Adipocyte (in vitro differentiated cells): ENCODE measurements around the gene ETNK1.
A peak's percentile ranks its signal among the peaks of the same experiment; 100 is the strongest.
"Not testable (repeated sequence)": the region's sequence is repeated elsewhere in the genome, so short reads cannot be mapped to it uniquely, and the experiment has no call there.

Experiments
- DNase-seq: peaks from one replicate; pipeline ENCODE4 v3.0.0-alpha.2; 2015; ENCODE audit warnings: low read depth
- H3K27me3 ChIP-seq: replicated peaks from 2 replicates; pipeline ENCODE4 v1.7.0; 2013; ENCODE audit warnings: mild to moderate bottlenecking, low read length, moderate library complexity; ENCODE audit not compliant: control insufficient read depth, insufficient read depth
- H3K36me3 ChIP-seq: 2 replicates; pipeline ENCODE4 v1.7.0; 2013; ENCODE audit warnings: low read length, mild to moderate bottlenecking, moderate library complexity; ENCODE audit not compliant: control insufficient read depth, insufficient read depth, severe bottlenecking
- H3K4me1 ChIP-seq: 2 replicates; pipeline ENCODE4 v1.7.0; 2013; ENCODE audit warnings: mild to moderate bottlenecking, low read length, moderate library complexity; ENCODE audit not compliant: control insufficient read depth, insufficient read depth
- H3K4me3 ChIP-seq: 2 replicates; pipeline ENCODE4 v1.7.0; 2013; ENCODE audit warnings: mild to moderate bottlenecking, low read length, moderate library complexity
- H3K9ac ChIP-seq: 2 replicates; pipeline ENCODE4 v1.7.0; 2013; ENCODE audit warnings: mild to moderate bottlenecking, low read length, moderate library complexity
- H3K9me3 ChIP-seq: 2 replicates; pipeline ENCODE4 v1.7.0; 2013; ENCODE audit warnings: mild to moderate bottlenecking, low read length, moderate library complexity; ENCODE audit not compliant: control insufficient read depth

ETNK1 gene

GRCh38 chr12:22609501-22609900 lies 15.5 kb upstream of the ETNK1 start:
- Histone ChIP-seq H3K4me1 (no peaks in the 10 kb centered on the region), H3K9me3 (peaks cover 7% of the 10 kb centered on the region), H3K9ac (no peak overlapping the region), H3K27me3 (no peaks in the 10 kb centered on the region), H3K36me3 (no peaks in the 10 kb centered on the region), H3K4me3 (no peak overlapping the region)
- no peak for DNase-seq

- Histone ChIP-seq H3K9me3 (peaks cover 7% of the 10 kb centered on the region), H3K4me1 (no peaks in the 10 kb centered on the region), H3K27me3 (no peaks in the 10 kb centered on the region), H3K36me3 (no peaks in the 10 kb centered on the region), H3K4me3 (no peak overlapping the region), H3K9ac (no peak overlapping the region)
- DNase-seq: no peak
These were observed 14.8 kb upstream of the ETNK1 start for GRCh38 chr12:22610131-22610530.

GRCh38 chr12:22612822-22613221 lies 12.1 kb upstream of the ETNK1 start:
- not testable (repeated sequence) for H3K4me3 ChIP-seq, DNase-seq, H3K9ac ChIP-seq, H3K27me3 ChIP-seq, H3K4me1 ChIP-seq, H3K36me3 ChIP-seq
- H3K9me3 ChIP-seq: peaks cover 18% of the 10 kb centered on the region

- Histone ChIP-seq H3K4me1 (no peaks in the 10 kb centered on the region), H3K9me3 (peaks cover 22% of the 10 kb centered on the region), H3K4me3 (no peak overlapping the region), H3K36me3 (no peaks in the 10 kb centered on the region), H3K27me3 (no peaks in the 10 kb centered on the region), H3K9ac (no peak overlapping the region)
- DNase-seq: no peak
These were observed 8.9 kb upstream of the ETNK1 start for GRCh38 chr12:22615963-22616501.

- no peaks in the 10 kb centered on the region for H3K36me3 ChIP-seq
- no peak for DNase-seq
- no peak overlapping the region for H3K4me3 ChIP-seq
- H3K27me3 ChIP-seq: no peaks in the 10 kb centered on the region
- H3K9me3 ChIP-seq: peaks cover 19% of the 10 kb centered on the region
- H3K9ac ChIP-seq: no peak overlapping the region
- no peaks in the 10 kb centered on the region for H3K4me1 ChIP-seq
These were observed 7.3 kb upstream of the ETNK1 start for GRCh38 chr12:22617630-22618029.

- no peak for DNase-seq
- H3K4me3 ChIP-seq: peak overlapping the region; percentile 99
- H3K9ac ChIP-seq: peak overlapping the region; percentile 97
- no peaks in the 10 kb centered on the region for H3K36me3 ChIP-seq
- peaks cover 32% of the 10 kb centered on the region for H3K4me1 ChIP-seq
- H3K9me3 ChIP-seq: no peaks in the 10 kb centered on the region
- no peaks in the 10 kb centered on the region for H3K27me3 ChIP-seq
These were observed 462 bp upstream of the ETNK1 start for GRCh38 chr12:22624548-22624869.

- Histone ChIP-seq H3K4me1 (peaks cover 32% of the 10 kb centered on the region), H3K36me3 (no peaks in the 10 kb centered on the region), H3K27me3 (no peaks in the 10 kb centered on the region), H3K9me3 (no peaks in the 10 kb centered on the region), H3K9ac (peak overlapping the region; percentile 97), H3K4me3 (peak overlapping the region; percentile 99)
- peak; percentile 65 for DNase-seq
These were observed 857 bp downstream of the ETNK1 start for GRCh38 chr12:22625762-22626294.

GRCh38 chr12:22626406-22626805 lies 1.4 kb downstream of the ETNK1 start:
- Histone ChIP-seq H3K4me3 (peak overlapping the region; percentile 99), H3K9ac (peak overlapping the region; percentile 97), H3K36me3 (no peaks in the 10 kb centered on the region), H3K27me3 (no peaks in the 10 kb centered on the region), H3K9me3 (no peaks in the 10 kb centered on the region), H3K4me1 (peaks cover 32% of the 10 kb centered on the region)
- DNase-seq: peak; percentile 68

- H3K9ac ChIP-seq: peak overlapping the region; percentile 97
- peaks cover 32% of the 10 kb centered on the region for H3K4me1 ChIP-seq
- H3K27me3 ChIP-seq: no peaks in the 10 kb centered on the region
- H3K4me3 ChIP-seq: peak overlapping the region; percentile 99
- H3K9me3 ChIP-seq: no peaks in the 10 kb centered on the region
- peak; percentile 18 for DNase-seq
- H3K36me3 ChIP-seq: no peaks in the 10 kb centered on the region
These were observed 2.4 kb downstream of the ETNK1 start for GRCh38 chr12:22627371-22627770.

GRCh38 chr12:22628228-22628627 lies 3.3 kb downstream of the ETNK1 start:
- peak; percentile 13 for DNase-seq
- H3K4me1 ChIP-seq: peaks cover 32% of the 10 kb centered on the region
- no peaks in the 10 kb centered on the region for H3K9me3 ChIP-seq
- H3K9ac ChIP-seq: peak overlapping the region; percentile 97
- H3K4me3 ChIP-seq: peak overlapping the region; percentile 99
- no peaks in the 10 kb centered on the region for H3K27me3 ChIP-seq
- no peaks in the 10 kb centered on the region for H3K36me3 ChIP-seq

- peak; percentile 73 for DNase-seq
- Histone ChIP-seq H3K4me3 (no peak overlapping the region), H3K9me3 (no peaks in the 10 kb centered on the region), H3K36me3 (no peaks in the 10 kb centered on the region), H3K4me1 (peaks cover 29% of the 10 kb centered on the region), H3K27me3 (no peaks in the 10 kb centered on the region), H3K9ac (no peak overlapping the region)
These were observed 7.0 kb downstream of the ETNK1 start for GRCh38 chr12:22631863-22632463.

- no peaks in the 10 kb centered on the region for H3K27me3 ChIP-seq
- H3K9ac ChIP-seq: no peak overlapping the region
- no peak for DNase-seq
- H3K9me3 ChIP-seq: no peaks in the 10 kb centered on the region
- H3K4me1 ChIP-seq: peaks cover 5% of the 10 kb centered on the region
- no peaks in the 10 kb centered on the region for H3K36me3 ChIP-seq
- no peak overlapping the region for H3K4me3 ChIP-seq
These were observed 9.9 kb downstream of the ETNK1 start for GRCh38 chr12:22634883-22635282.
